Measurements from ENCODE around the gene HKDC1. TPM values are rescaled to one million over a fixed set of nuclear protein-coding genes. Genes with fewer than 3 reads are reported as not detected.
A peak's percentile ranks its signal among the peaks of the same experiment; 100 is the strongest.
"Not testable (repeated sequence)": the region's sequence is repeated elsewhere in the genome, so short reads cannot be mapped to it uniquely, and the experiment has no call there.

Gene HKDC1
- total RNA-seq: 15.3 TPM
- 10.9 TPM for polyA plus RNA-seq
- long read RNA-seq, donor 1: 0 reads
- long read RNA-seq, donor 2: 0 reads
- long read RNA-seq, donor 3, partial matches to known transcripts: 8 of 8 reads
- long read RNA-seq, donor 3, other reads (novel, unspliced or antisense): 0 of 8 reads
- long read RNA-seq, donor 4: 0 reads
- long read RNA-seq, donor 5, partial matches to known transcripts: 6 of 6 reads
- long read RNA-seq, donor 5, other reads (novel, unspliced or antisense): 0 of 6 reads
- long read RNA-seq, donor 6: 0 reads
- long read RNA-seq, donor 7: 0 reads
- long read RNA-seq, donor 8: 0 reads
- long read RNA-seq, donor 9: 0 reads
- long read RNA-seq, donor 10, partial matches to known transcripts: 11 of 11 reads
- long read RNA-seq, donor 10, other reads (novel, unspliced or antisense): 0 of 11 reads

DNA sequence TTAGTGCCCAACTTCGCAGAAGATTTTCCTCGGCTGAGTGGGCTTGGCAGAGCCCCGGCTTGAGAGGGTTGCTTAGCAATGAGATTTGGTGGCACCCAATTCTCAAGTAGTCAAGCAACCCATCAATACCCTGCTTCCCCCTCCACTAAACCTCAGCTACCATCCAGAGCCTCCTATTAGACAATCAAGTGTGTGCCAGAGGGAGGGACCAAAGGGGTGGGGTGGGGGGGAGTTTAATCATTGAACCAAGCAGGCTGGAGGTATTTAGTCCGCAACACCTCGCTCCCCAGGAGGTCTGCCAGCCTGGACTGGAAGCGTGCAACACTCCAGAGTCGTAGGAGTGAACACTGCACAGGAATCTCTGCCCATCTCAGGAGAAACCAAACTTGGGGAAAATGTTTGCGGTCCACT, at the start of gene HKDC1:
Gene HKDC1, plus strand, starts transcription at position 292 of the 411 bp plus-strand sequence. Its CDS starts 104 bp downstream, at position 396.
- no peaks in the 10 kb centered on the region for H3K27me3 ChIP-seq (ENCODE audit: control insufficient read depth in 2 of 2, insufficient read depth in 1 of 2, low read length in 1 of 2)
- WGBS: 97% methylated on average over 8 of the region's 8 CpGs
- no peak for DNase-seq (ENCODE audit: low read depth in 6 of 9, low spot score in 9 of 9)
- H3K9me3 ChIP-seq (ENCODE audit: control insufficient read depth in 2 of 2, insufficient read depth in 1 of 2, low read length in 1 of 2): no peaks in the 10 kb centered on the region
- no peaks in the 10 kb centered on the region for H3K36me3 ChIP-seq (ENCODE audit: control insufficient read depth in 2 of 2, insufficient read depth in 2 of 2, low read length in 1 of 2)
- peaks cover 21 to 38% of the 10 kb centered on the region in 2 donors for H3K4me1 ChIP-seq (ENCODE audit: control insufficient read depth in 2 of 2, insufficient read depth in 2 of 2, low read length in 2 of 2)
- no peak within 1 kb of the TSS for H3K4me3 ChIP-seq (ENCODE audit: low read length in 2 of 2)
- no peak within 1 kb of the TSS for H3K27ac ChIP-seq (ENCODE audit: low read depth in 1 of 2, low read length in 1 of 2)

GRCh38 chr10:69172241-69172982, 47.7 kb upstream of the HKDC1 start:
- no peaks in the 10 kb centered on the region for H3K27me3 ChIP-seq (ENCODE audit: control insufficient read depth in 2 of 2, insufficient read depth in 1 of 2, low read length in 1 of 2)
- H3K36me3 ChIP-seq (ENCODE audit: control insufficient read depth in 2 of 2, insufficient read depth in 2 of 2, low read length in 1 of 2): peaks cover 15 to 27% of the 10 kb centered on the region in 2 donors
- no peak for DNase-seq (ENCODE audit: low read depth in 6 of 9, low spot score in 9 of 9)
- 96% methylated on average over 3 of the region's 3 CpGs for WGBS
- H3K4me1 ChIP-seq (ENCODE audit: control insufficient read depth in 2 of 2, insufficient read depth in 2 of 2, low read length in 2 of 2): no peaks in the 10 kb centered on the region
- H3K9me3 ChIP-seq (ENCODE audit: control insufficient read depth in 2 of 2, insufficient read depth in 1 of 2, low read length in 1 of 2): no peaks in the 10 kb centered on the region
- no peak overlapping the region for H3K4me3 ChIP-seq (ENCODE audit: low read length in 2 of 2)
- no peak overlapping the region for H3K27ac ChIP-seq (ENCODE audit: low read depth in 1 of 2, low read length in 1 of 2)

- not testable (repeated sequence) for H3K9me3 ChIP-seq (ENCODE audit: control insufficient read depth in 2 of 2, insufficient read depth in 1 of 2, low read length in 1 of 2); H3K27ac ChIP-seq (ENCODE audit: low read depth in 1 of 2, low read length in 1 of 2); H3K27me3 ChIP-seq (ENCODE audit: control insufficient read depth in 2 of 2, insufficient read depth in 1 of 2, low read length in 1 of 2); H3K4me3 ChIP-seq (ENCODE audit: low read length in 2 of 2); H3K4me1 ChIP-seq (ENCODE audit: control insufficient read depth in 2 of 2, insufficient read depth in 2 of 2, low read length in 2 of 2); DNase-seq (ENCODE audit: low read depth in 6 of 9, low spot score in 9 of 9)
- WGBS: 74% methylated on average over 4 of the region's 4 CpGs
- peaks cover 6 to 15% of the 10 kb centered on the region in 2 donors for H3K36me3 ChIP-seq (ENCODE audit: control insufficient read depth in 2 of 2, insufficient read depth in 2 of 2, low read length in 1 of 2)
Observed at GRCh38 chr10:69175326-69175725, 44.8 kb upstream of the HKDC1 start.

- no peaks in the 10 kb centered on the region for H3K27me3 ChIP-seq (ENCODE audit: control insufficient read depth in 2 of 2, insufficient read depth in 1 of 2, low read length in 1 of 2)
- H3K27ac ChIP-seq (ENCODE audit: low read depth in 1 of 2, low read length in 1 of 2): no peak overlapping the region
- no peaks in the 10 kb centered on the region for H3K9me3 ChIP-seq (ENCODE audit: control insufficient read depth in 2 of 2, insufficient read depth in 1 of 2, low read length in 1 of 2)
- no peak for DNase-seq (ENCODE audit: low read depth in 6 of 9, low spot score in 9 of 9)
- H3K36me3 ChIP-seq (ENCODE audit: control insufficient read depth in 2 of 2, insufficient read depth in 2 of 2, low read length in 1 of 2): peaks cover 3 to 7% of the 10 kb centered on the region in 2 donors
- no peak overlapping the region for H3K4me3 ChIP-seq (ENCODE audit: low read length in 2 of 2)
- H3K4me1 ChIP-seq (ENCODE audit: control insufficient read depth in 2 of 2, insufficient read depth in 2 of 2, low read length in 2 of 2): peaks cover 9 to 14% of the 10 kb centered on the region in 2 donors
- 96% methylated on average over 2 of the region's 2 CpGs for WGBS
Observed at GRCh38 chr10:69176823-69177222, 43.3 kb upstream of the HKDC1 start.

DNA sequence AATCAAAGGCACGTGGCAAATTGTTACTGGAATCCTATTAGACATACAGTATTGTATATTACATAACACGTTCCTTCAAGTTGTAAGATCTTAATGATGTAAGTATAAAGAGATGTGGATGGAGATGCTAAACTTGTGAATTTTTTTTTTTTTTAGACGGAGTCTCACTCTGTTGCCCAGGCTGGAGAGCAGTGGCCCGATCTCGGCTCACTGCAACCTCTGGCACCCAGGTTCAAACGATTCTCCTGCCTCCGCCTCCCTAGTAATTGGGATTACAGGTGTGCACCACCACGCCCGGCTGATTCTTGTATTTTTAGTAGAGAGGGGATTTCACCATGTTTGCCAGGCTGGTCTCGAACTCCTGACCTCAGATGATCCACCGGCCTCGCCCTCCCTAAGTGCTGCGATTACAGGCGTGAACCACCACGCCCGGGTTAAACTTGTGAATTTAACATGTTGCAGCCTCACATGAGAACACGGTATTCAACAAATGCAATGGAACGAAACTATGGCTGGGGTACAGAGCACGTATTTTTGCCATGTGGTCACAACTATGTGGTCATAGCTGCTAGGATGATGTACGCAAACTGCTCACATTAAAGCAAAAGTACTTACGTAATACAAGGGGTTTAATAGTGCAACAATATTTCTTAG, 40.9 kb upstream of the HKDC1 start:
- no peaks in the 10 kb centered on the region for H3K9me3 ChIP-seq (ENCODE audit: control insufficient read depth in 2 of 2, insufficient read depth in 1 of 2, low read length in 1 of 2)
- H3K36me3 ChIP-seq (ENCODE audit: control insufficient read depth in 2 of 2, insufficient read depth in 2 of 2, low read length in 1 of 2): peaks cover 6 to 7% of the 10 kb centered on the region in 2 donors
- DNase-seq (ENCODE audit: low read depth in 6 of 9, low spot score in 9 of 9): peak in 1 of 9 donors; percentile 6
- 41% methylated on average over 21 of the region's 21 CpGs for WGBS
- H3K27me3 ChIP-seq (ENCODE audit: control insufficient read depth in 2 of 2, insufficient read depth in 1 of 2, low read length in 1 of 2): no peaks in the 10 kb centered on the region
- peak overlapping the region in 1 of 2 donors; percentile 90 for H3K27ac ChIP-seq (ENCODE audit: low read depth in 1 of 2, low read length in 1 of 2)
- peaks cover 9 to 17% of the 10 kb centered on the region in 2 donors for H3K4me1 ChIP-seq (ENCODE audit: control insufficient read depth in 2 of 2, insufficient read depth in 2 of 2, low read length in 2 of 2)
- peak overlapping the region; percentile 78 to 92 for H3K4me3 ChIP-seq (ENCODE audit: low read length in 2 of 2)

DNA sequence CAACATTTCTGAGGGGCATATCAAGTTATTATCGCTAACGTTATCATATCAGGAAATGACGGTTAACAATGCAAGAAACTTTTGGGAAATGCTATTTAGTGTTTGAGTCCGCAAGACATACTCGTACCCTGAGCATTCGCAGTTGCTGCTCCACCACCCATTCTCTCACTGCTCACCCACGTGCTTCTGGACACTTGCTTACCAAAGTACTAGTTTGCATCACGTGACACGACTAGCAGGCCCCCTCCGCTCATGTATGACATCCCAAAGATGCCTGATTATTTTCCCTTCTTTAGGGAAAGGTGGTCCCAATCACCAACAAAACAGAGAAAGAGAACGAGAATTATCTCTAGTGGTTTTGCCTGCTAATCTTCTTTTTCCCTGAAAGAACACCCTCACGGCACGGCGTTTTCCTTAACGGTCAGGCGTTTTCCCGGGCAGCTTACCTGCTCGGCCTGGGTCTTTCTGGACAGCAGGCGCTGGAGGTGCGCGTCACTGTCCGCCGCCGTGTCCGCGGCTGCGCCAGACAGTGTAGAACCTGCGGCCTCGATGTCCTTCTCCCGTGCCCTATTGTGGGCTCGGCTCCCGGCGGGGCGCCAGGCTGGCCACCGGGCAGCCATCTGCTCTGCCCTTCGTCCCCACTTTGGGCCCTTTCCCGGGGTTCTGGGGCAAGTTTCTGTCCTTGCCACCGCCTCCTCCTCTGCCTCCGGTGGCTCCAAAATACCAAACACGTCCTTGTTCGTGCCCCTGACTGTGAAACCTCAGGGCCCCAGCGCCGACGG, 40.2 kb upstream of the HKDC1 start, which contains the start of gene SUPV3L1:
Gene SUPV3L1, plus strand, starts transcription at position 492 of the 782 bp plus-strand sequence. Its CDS starts 58 bp downstream, at position 550.
- Histone ChIP-seq H3K4me1 (ENCODE audit: control insufficient read depth in 2 of 2, insufficient read depth in 2 of 2, low read length in 2 of 2) (peaks cover 9 to 17% of the 10 kb centered on the region in 2 donors), H3K4me3 (ENCODE audit: low read length in 2 of 2) (peak within 1 kb of the TSS; percentile 78 to 92)

DNA sequence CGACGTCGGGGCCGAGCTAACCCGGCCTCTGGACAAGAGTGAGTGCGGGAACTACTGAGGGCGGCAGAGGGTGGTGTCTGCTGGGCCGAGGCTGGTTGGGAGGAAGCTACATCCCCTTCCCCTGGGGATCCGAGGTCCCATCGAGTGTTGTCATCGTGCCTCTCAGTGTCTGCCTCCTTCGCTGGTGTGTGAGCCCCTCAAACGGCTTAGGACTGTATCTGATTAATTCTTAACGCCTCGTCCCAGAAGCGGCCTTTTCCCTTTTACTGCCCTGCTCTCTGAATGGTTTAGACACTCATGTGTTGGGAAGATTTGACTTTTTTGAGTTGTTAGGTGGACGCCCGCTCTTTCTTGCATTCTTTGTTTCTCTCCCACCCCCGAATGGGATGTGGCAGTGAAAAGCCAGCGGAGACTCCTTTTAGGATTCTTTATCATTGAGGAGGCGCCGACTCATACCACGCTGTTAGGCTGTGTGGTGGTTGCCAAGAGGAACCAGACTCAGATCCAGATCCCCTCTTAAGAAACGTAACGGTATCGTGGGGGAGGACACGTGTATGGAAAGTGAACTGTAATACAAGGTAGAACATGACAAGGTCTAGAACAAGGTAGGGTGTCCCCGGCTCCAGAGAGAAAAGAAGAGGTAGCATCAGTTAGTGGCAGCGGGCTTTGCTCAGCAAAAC, 39.5 kb upstream of the HKDC1 start:
- WGBS: 4% methylated on average over 29 of the region's 29 CpGs
- Histone ChIP-seq H3K4me3 (ENCODE audit: low read length in 2 of 2) (peak overlapping the region; percentile 78 to 92), H3K36me3 (ENCODE audit: control insufficient read depth in 2 of 2, insufficient read depth in 2 of 2, low read length in 1 of 2) (peaks cover 6 to 7% of the 10 kb centered on the region in 2 donors), H3K27ac (ENCODE audit: low read depth in 1 of 2, low read length in 1 of 2) (peak overlapping the region; percentile 89 to 90), H3K27me3 (ENCODE audit: control insufficient read depth in 2 of 2, insufficient read depth in 1 of 2, low read length in 1 of 2) (no peaks in the 10 kb centered on the region), H3K9me3 (ENCODE audit: control insufficient read depth in 2 of 2, insufficient read depth in 1 of 2, low read length in 1 of 2) (no peaks in the 10 kb centered on the region), H3K4me1 (ENCODE audit: control insufficient read depth in 2 of 2, insufficient read depth in 2 of 2, low read length in 2 of 2) (peaks cover 9 to 17% of the 10 kb centered on the region in 2 donors)
- DNase-seq (ENCODE audit: low read depth in 6 of 9, low spot score in 9 of 9): peak in 3 of 9 donors; percentile 2 to 4 (median 3)

More for the DNA sequence above, 40.2 kb upstream of the HKDC1 start, which contains the start of gene SUPV3L1:
- H3K9me3 ChIP-seq (ENCODE audit: control insufficient read depth in 2 of 2, insufficient read depth in 1 of 2, low read length in 1 of 2): no peaks in the 10 kb centered on the region
- peak within 1 kb of the TSS; percentile 89 to 90 for H3K27ac ChIP-seq (ENCODE audit: low read depth in 1 of 2, low read length in 1 of 2)
- H3K27me3 ChIP-seq (ENCODE audit: control insufficient read depth in 2 of 2, insufficient read depth in 1 of 2, low read length in 1 of 2): no peaks in the 10 kb centered on the region
- H3K36me3 ChIP-seq (ENCODE audit: control insufficient read depth in 2 of 2, insufficient read depth in 2 of 2, low read length in 1 of 2): peaks cover 6 to 7% of the 10 kb centered on the region in 2 donors
- under 1% methylated on average over 44 of the region's 44 CpGs for WGBS
- peak; percentile 83 to 96 (median 87) for DNase-seq (ENCODE audit: low read depth in 6 of 9, low spot score in 9 of 9)

DNA sequence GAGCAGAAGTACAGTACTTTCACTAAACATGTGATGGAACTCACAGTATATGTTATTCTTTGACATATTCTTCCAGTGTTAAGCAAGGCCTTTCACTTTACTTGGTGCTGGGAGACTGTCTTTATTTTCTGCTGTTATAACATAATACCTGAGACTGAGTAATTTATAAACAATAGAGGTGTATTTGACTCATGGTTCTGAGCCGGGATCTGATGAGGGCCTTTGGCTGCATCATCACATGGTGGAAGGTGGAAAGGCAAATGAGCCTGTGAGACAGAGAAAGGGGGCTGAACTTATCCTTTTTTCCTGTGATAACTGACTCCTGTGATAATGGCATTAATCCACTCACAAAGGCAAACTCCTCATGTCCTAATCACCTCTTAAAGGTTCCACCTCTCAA, 38.7 kb upstream of the HKDC1 start:
- DNase-seq (ENCODE audit: low read depth in 6 of 9, low spot score in 9 of 9): no peak
- Histone ChIP-seq H3K4me1 (ENCODE audit: control insufficient read depth in 2 of 2, insufficient read depth in 2 of 2, low read length in 2 of 2) (peaks cover 9 to 17% of the 10 kb centered on the region in 2 donors), H3K36me3 (ENCODE audit: control insufficient read depth in 2 of 2, insufficient read depth in 2 of 2, low read length in 1 of 2) (peaks cover 7 to 12% of the 10 kb centered on the region in 2 donors), H3K27me3 (ENCODE audit: control insufficient read depth in 2 of 2, insufficient read depth in 1 of 2, low read length in 1 of 2) (no peaks in the 10 kb centered on the region), H3K4me3 (ENCODE audit: low read length in 2 of 2) (no peak overlapping the region), H3K9me3 (ENCODE audit: control insufficient read depth in 2 of 2, insufficient read depth in 1 of 2, low read length in 1 of 2) (no peaks in the 10 kb centered on the region), H3K27ac (ENCODE audit: low read depth in 1 of 2, low read length in 1 of 2) (no peak overlapping the region)
- 96% methylated on average over 1 of the region's 1 CpG for WGBS

All from thymus (tissue), 14 donors.